Activated CD4-positive, CD25-positive, alpha-beta regulatory T cell treated with anti-CD3 and anti-CD28 coated beads, Interleukin-2, amount 50 U/mL, for 24 hours (primary cell): ENCODE data around the gene BLNK.
A peak's percentile ranks its signal among the peaks of the same experiment; 100 is the strongest.
"Not testable (repeated sequence)": the region's sequence is repeated elsewhere in the genome, so short reads cannot be mapped to it uniquely, and the experiment has no call there.

Experiments used
- ATAC-seq, 2 donors: fragments of 150-1000 bp; cut with Tn5 transposase; one replicate each; pipeline ENCODE4 v1.10.0; 2021; ENCODE audit warnings: mild to moderate bottlenecking in 1 of 2, moderate library complexity in 1 of 2

BLNK gene

GRCh38 chr10:96271016-96271815 lies at the start of gene BLNK:
Gene BLNK (minus strand): TSS chr10:96271569. CDS start chr10:96271398, 171 bp downstream.
- ATAC-seq = peak in 1 of 2 donors; percentile 50

- no peak for ATAC-seq
Observed at GRCh38 chr10:96319754-96320474, 48.5 kb upstream of the BLNK start.

GRCh38 chr10:96317067-96317833 lies 45.9 kb upstream of the BLNK start:
- ATAC-seq = no peak

GRCh38 chr10:96313344-96313743 lies 42.0 kb upstream of the BLNK start:
- no peak for ATAC-seq

- no peak for ATAC-seq
Observed at GRCh38 chr10:96311180-96311715, 39.9 kb upstream of the BLNK start.

GRCh38 chr10:96310321-96310669 lies 38.9 kb upstream of the BLNK start:
- no peak for ATAC-seq

- no peak for ATAC-seq
Observed at GRCh38 chr10:96309628-96310320, 38.4 kb upstream of the BLNK start.

- ATAC-seq = not testable (repeated sequence)
Observed at GRCh38 chr10:96308854-96309253, 37.5 kb upstream of the BLNK start.

- no peak for ATAC-seq
Observed at GRCh38 chr10:96306516-96306915, 35.1 kb upstream of the BLNK start.

GRCh38 chr10:96305019-96305418 lies 33.6 kb upstream of the BLNK start:
- ATAC-seq = no peak

GRCh38 chr10:96304230-96304629 lies 32.9 kb upstream of the BLNK start, which contains the start of gene DNTT:
Gene DNTT (plus strand): TSS chr10:96304434. CDS start chr10:96304498, 64 bp downstream.
- no peak for ATAC-seq

GRCh38 chr10:96301616-96302015 lies 30.2 kb upstream of the BLNK start:
- ATAC-seq = no peak

- no peak for ATAC-seq
Observed at GRCh38 chr10:96299383-96299782, 28.0 kb upstream of the BLNK start.

GRCh38 chr10:96298362-96298761 lies 27.0 kb upstream of the BLNK start:
- ATAC-seq = no peak

- ATAC-seq = no peak
Observed at GRCh38 chr10:96297486-96297885, 26.1 kb upstream of the BLNK start.

- ATAC-seq = no peak
Observed at GRCh38 chr10:96295475-96295874, 24.1 kb upstream of the BLNK start.

GRCh38 chr10:96292971-96293920 lies 21.9 kb upstream of the BLNK start:
- no peak for ATAC-seq

- ATAC-seq = no peak
Observed at GRCh38 chr10:96290368-96291133, 19.2 kb upstream of the BLNK start.

- no peak for ATAC-seq
Observed at GRCh38 chr10:96289218-96289910, 18.0 kb upstream of the BLNK start.

- peak; percentile 38 to 62 for ATAC-seq
Observed at GRCh38 chr10:96288151-96288621, 16.8 kb upstream of the BLNK start.
